Measurements from ENCODE around the gene LYZ. TPM values are rescaled to one million over a fixed set of nuclear protein-coding genes. Genes with fewer than 3 reads are reported as not detected.
A peak's percentile ranks its signal among the peaks of the same experiment; 100 is the strongest.

The LYZ gene
- total and polyA plus RNA-seq, 9 of the 15 experiments (the other 6 are each of a cell fraction or from before 2014, with no cell fraction given) = 27.2 to 96.3 (median 42.1) TPM

DNA sequence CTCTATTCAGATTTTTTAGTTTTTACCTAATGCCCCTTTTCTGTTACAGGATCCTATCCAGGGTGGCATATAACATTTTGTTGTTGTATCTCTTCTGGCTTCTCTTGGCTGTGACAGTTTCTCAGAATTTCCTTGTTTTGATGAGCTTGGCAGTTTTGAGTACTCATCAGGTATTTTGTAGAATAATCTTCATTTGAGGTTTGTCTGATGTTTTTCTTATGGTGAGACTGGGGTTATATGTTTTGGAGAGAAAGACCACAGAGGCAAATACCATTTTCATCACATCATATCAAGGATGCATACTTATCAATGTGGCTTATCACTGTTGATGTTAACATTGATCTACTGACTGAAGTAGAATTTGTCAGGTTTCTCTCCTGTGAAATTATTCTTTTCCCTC lies 14.0 kb upstream of the LYZ start:
- Histone ChIP-seq H3K27me3 (ENCODE audit: control insufficient read depth in 2 of 2, insufficient read depth in 2 of 2, low read length in 2 of 2) (no peaks in the 10 kb centered on the region), H3K36me3 (ENCODE audit: control insufficient read depth, insufficient read depth, low read length) (no peaks in the 10 kb centered on the region), H3K9ac (ENCODE audit: insufficient read depth in 1 of 2, low read depth in 2 of 2, low read length in 2 of 2) (no peak overlapping the region), H3K79me2 (ENCODE audit: control insufficient read depth, insufficient read depth, low read length) (no peaks in the 10 kb centered on the region), H3K4me2 (ENCODE audit: insufficient read depth, low read length) (no peak overlapping the region), H3K9me1 (ENCODE audit: control insufficient read depth, insufficient read depth, low read length) (no peaks in the 10 kb centered on the region), H3K4me1 (replicated peaks in 1 of 2; ENCODE audit: control insufficient read depth in 2 of 2, insufficient read depth in 2 of 2, low read length in 2 of 2) (peaks cover 0 to 5% of the 10 kb centered on the region in 2 experiments), H3K27ac (ENCODE audit: extremely low read depth, low read depth, low read length) (no peak overlapping the region), H2AFZ (ENCODE audit: low read depth, low read length) (no peak overlapping the region), H3K9me3 (replicated peaks; ENCODE audit: control insufficient read depth, insufficient read depth, low read depth, low read length) (no peaks in the 10 kb centered on the region), H4K20me1 (replicated peaks; ENCODE audit: control insufficient read depth, insufficient read depth, low read length) (no peaks in the 10 kb centered on the region), H3K4me3 (no peak overlapping the region)
- intact Hi-C loops (cut with micrococcal nuclease) = no loop called here
- FAIRE-seq (no peak), ATAC-seq (no peak), DNase-seq (ENCODE audit: extremely low read depth in 1 of 4, low spot score in 3 of 4) (no peak)
- ChIA-PET POLR2A (interaction anchor here (0.6 to 1.3 kb wide), 2 partner anchors 8 to 175 kb away, joined by 3 read pairs; no protein-coding TSS in a partner anchor), CTCF (ENCODE audit: low intra/inter-chr PET ratio) (no interaction called here)
- TF ChIP-seq ZNF316 (IDR thresholded peaks at IDR 0.05) = peak; percentile 52; the same call in 1 of the 2 replicates
- TF ChIP-seq ZNF764 (CRISPR knock-in tag; IDR thresholded peaks at IDR 0.05; ENCODE audit: low read depth) = no peak
- BruUV-seq (replicated peaks) = no TSS peak
- in situ Hi-C loops (cut with MboI) = no loop called here

DNA sequence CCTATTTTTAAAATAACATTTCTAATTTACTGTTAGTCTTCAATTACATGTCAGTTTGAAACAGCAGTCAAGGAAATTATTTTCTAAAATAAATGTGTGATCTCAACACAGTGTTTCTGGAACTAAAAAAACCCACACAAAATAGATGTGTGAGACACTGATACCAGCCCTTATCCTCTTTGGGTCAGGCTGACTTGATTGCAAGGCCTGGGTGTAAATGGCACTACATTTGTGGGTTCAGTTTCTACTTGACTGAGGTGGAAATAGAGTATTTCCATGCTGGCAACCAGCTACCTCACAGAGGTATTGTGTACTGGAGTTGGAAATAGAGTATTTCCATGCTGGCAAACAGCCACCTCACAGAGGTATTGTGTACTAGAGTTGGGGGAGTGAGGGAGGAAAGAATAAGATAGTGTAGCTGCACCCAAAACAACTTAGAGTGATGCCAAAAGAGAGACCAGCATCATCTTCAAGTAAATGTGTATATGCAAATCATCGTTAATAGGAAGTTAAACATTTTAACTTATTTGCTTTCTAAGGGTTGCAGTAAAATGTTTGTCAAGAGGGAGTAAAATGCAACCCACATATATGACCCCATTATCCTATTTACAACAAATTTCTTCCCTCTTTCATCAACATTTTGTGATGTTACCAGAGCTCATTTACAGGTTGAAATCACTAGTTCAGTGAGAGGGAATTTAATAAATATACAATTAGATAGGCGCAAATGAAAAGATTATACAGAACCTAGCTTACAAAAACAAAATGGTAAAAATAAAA lies 10.7 kb upstream of the LYZ start:
- H3K9ac ChIP-seq (ENCODE audit: insufficient read depth in 1 of 2, low read depth in 2 of 2, low read length in 2 of 2) = no peak overlapping the region
- BruUV-seq (replicated peaks) = no TSS peak
- peak overlapping the region; percentile 28; the same call in 1 of the 2 replicates for H2AFZ ChIP-seq (ENCODE audit: low read depth, low read length)
- H3K36me3 ChIP-seq (ENCODE audit: control insufficient read depth, insufficient read depth, low read length) = no peaks in the 10 kb centered on the region
- no peaks in the 10 kb centered on the region for H4K20me1 ChIP-seq (replicated peaks; ENCODE audit: control insufficient read depth, insufficient read depth, low read length)
- intact Hi-C loops (cut with micrococcal nuclease) (no loop called here), in situ Hi-C loops (cut with MboI) (no loop called here)
- no peaks in the 10 kb centered on the region for H3K79me2 ChIP-seq (ENCODE audit: control insufficient read depth, insufficient read depth, low read length)
- FAIRE-seq (no peak), ATAC-seq (no peak; the same call in 1 of the 3 replicates), DNase-seq (ENCODE audit: extremely low read depth in 1 of 4, low spot score in 3 of 4) (no peak)
- H3K4me2 ChIP-seq (ENCODE audit: insufficient read depth, low read length) = no peak overlapping the region
- TF ChIP-seq NFIC (IDR thresholded peaks at IDR 0.05) (0 out of 2 replicates have a peak, but pooled peaks have one; percentile 26), ATF7 (IDR thresholded peaks at IDR 0.05) (no peak)
- H3K4me1 ChIP-seq (replicated peaks in 1 of 2; ENCODE audit: control insufficient read depth in 2 of 2, insufficient read depth in 2 of 2, low read length in 2 of 2) = peaks cover 0 to 8% of the 10 kb centered on the region in 2 experiments; a peak in 3 of 5 replicates
- no peak overlapping the region for H3K4me3 ChIP-seq
- H3K9me3 ChIP-seq (replicated peaks; ENCODE audit: control insufficient read depth, insufficient read depth, low read depth, low read length) = no peaks in the 10 kb centered on the region
- H3K27me3 ChIP-seq (ENCODE audit: control insufficient read depth in 2 of 2, insufficient read depth in 2 of 2, low read length in 2 of 2) = no peaks in the 10 kb centered on the region
- ChIA-PET CTCF (ENCODE audit: low intra/inter-chr PET ratio) (no interaction called here), POLR2A (interaction anchor here (0.6 to 2.1 kb wide), 3 partner anchors 12 to 146 kb away, joined by 3 to 11 read pairs (median 3); no protein-coding TSS in a partner anchor)
- H3K27ac ChIP-seq (ENCODE audit: extremely low read depth, low read depth, low read length) = no peak overlapping the region
- 41% methylated on average over 2 of the region's 2 CpGs for WGBS (ENCODE audit: insufficient coverage, low coverage, missing lambda C conversion rate)
- H3K9me1 ChIP-seq (ENCODE audit: control insufficient read depth, insufficient read depth, low read length) = no peaks in the 10 kb centered on the region
